Panc1 (cell line): Measurements from ENCODE around the gene CLEC2L. TPM values are rescaled to one million over a fixed set of nuclear protein-coding genes. Genes with fewer than 3 reads are reported as not detected.

ENCODE experiments used
- ATAC-seq: fragments of 200-7000 bp; cut with Tn5 transposase; 2 replicates; pipeline ENCODE4 v1.9.1; 2020; ENCODE audit warnings: mild to moderate bottlenecking, moderate library complexity
- Bru-seq: library from RNA; stranded (reverse); fragments of 400-500 nt; gene quantifications from one replicate; lab custom pipeline; 2021; lab: Mats Ljungman, UMichigan
- BruChase-seq, 2 experiments: library from RNA; stranded (reverse); fragments of 400-500 nt; gene quantifications; one replicate each; lab custom pipeline; 2021; lab: Mats Ljungman, UMichigan
- BruUV-seq: library from RNA; stranded (reverse); fragments of 400-500 nt; replicated peaks from 2 replicates; lab custom pipeline; 2021; lab: Mats Ljungman, UMichigan
- CTCF ChIA-PET: fragments of 300-600 bp; sonication (Branson Sonifier 250); formaldehyde crosslinking; loops from one replicate; lab custom pipeline; 2022; ENCODE audit warnings: antibody characterized with exemption; lab: Charles Lee
- POLR2A ChIA-PET: fragments of 300-600 bp; sonication (Branson Sonifier 250); formaldehyde crosslinking; loops from one replicate; lab custom pipeline; 2022; ENCODE audit warnings: antibody characterized with exemption; lab: Charles Lee
- DNase-seq: peaks from one replicate; pipeline ENCODE4 v3.0.0-alpha.2; 2010; ENCODE audit warnings: low read depth, low spot score
- H3K27ac ChIP-seq: 2 replicates; pipeline ENCODE4 v1.5.1; 2011; ENCODE audit warnings: mild to moderate bottlenecking, low read length, inconsistent platforms
- H3K27me3 ChIP-seq: fragments of 200-500 bp; sonication (Bioruptor generic); 2 replicates; pipeline ENCODE4 v1.6.0; 2014; ENCODE audit warnings: low read length, inconsistent platforms; ENCODE audit not compliant: control insufficient read depth, insufficient read depth
- H3K36me3 ChIP-seq: fragments of 200-500 bp; sonication (Bioruptor generic); 2 replicates; pipeline ENCODE4 v1.5.1; 2014; ENCODE audit warnings: inconsistent platforms, mild to moderate bottlenecking, low read length, moderate library complexity; ENCODE audit not compliant: control insufficient read depth, insufficient read depth
- H3K4me1 ChIP-seq: 2 replicates; pipeline ENCODE4 v1.5.1; 2011; ENCODE audit warnings: inconsistent platforms, mild to moderate bottlenecking, low read length, moderate library complexity; ENCODE audit not compliant: control insufficient read depth, insufficient read depth
- H3K4me3 ChIP-seq, 2 experiments: 2 replicates each; pipeline ENCODE4 v1.5.1; 2011 to 2012; ENCODE audit warnings: low read depth in 2 of 2, low read length in 2 of 2, mild to moderate bottlenecking in 2 of 2, inconsistent platforms in 1 of 2, moderate library complexity in 1 of 2
- H3K9me3 ChIP-seq: fragments of 200-500 bp; sonication (Bioruptor generic); 2 replicates; pipeline ENCODE4 v1.5.1; 2014; ENCODE audit warnings: low read depth, mild to moderate bottlenecking, inconsistent platforms, low read length, moderate library complexity; ENCODE audit not compliant: control insufficient read depth, insufficient read depth
- CTCF ChIP-seq: fragments of 450-650 bp; IDR thresholded peaks from 2 replicates; pipeline ENCODE4 v1.5.1; 2017; ENCODE audit warnings: mild to moderate bottlenecking
- POLR2AphosphoS5 ChIP-seq: IDR thresholded peaks from 2 replicates; pipeline ENCODE4 v1.6.1; 2012; ENCODE audit warnings: mild to moderate bottlenecking, low read depth, low read length, moderate library complexity
- REST ChIP-seq, 2 experiments: IDR thresholded peaks; 2 replicates each; pipeline ENCODE4 v1.6.1; 2011 to 2012; ENCODE audit warnings: low read depth in 2 of 2, control low read depth in 1 of 2, low read length in 1 of 2, mild to moderate bottlenecking in 1 of 2, moderate library complexity in 1 of 2; ENCODE audit not compliant: insufficient read depth in 1 of 2
- SIN3A ChIP-seq: IDR thresholded peaks from 2 replicates; pipeline ENCODE4 v1.6.1; 2012; ENCODE audit warnings: low read depth, mild to moderate bottlenecking, low read length, moderate library complexity, borderline replicate concordance; ENCODE audit not compliant: insufficient read depth
- TCF7L2 ChIP-seq: IDR thresholded peaks from 2 replicates; pipeline ENCODE4 v1.6.1; 2011; ENCODE audit warnings: mild to moderate bottlenecking, low read depth, low read length, inconsistent platforms
- in situ Hi-C: cut with HindIII; loops from 2 replicates; pipeline ENCODE4 v1.10.0; 2016; ENCODE audit warnings: low sequenced_read_pairs, low pct_unique_long_range_greater_than_20kb
- intact Hi-C: fragments of 100-400 bp; cut with micrococcal nuclease; formaldehyde crosslinking; loops from one replicate; pipeline ENCODE4 v1.10.0; 2022; ENCODE audit not compliant: unreplicated experiment
- long read RNA-seq: library from polyadenylated mRNA; unstranded; transcript quantifications from one replicate; pipeline ENCODE4 v2.0.0, GENCODE V29; 2021; ENCODE audit not compliant: unreplicated experiment
- polyA plus RNA-seq: library from polyadenylated mRNA; unstranded; fragments of >200 nt; gene quantifications from one replicate; pipeline ENCODE4 v1.2.1, GENCODE V29; 2012; ENCODE audit warnings: missing spikeins; ENCODE audit not compliant: insufficient read length
- total RNA-seq: library from RNA; stranded (reverse); gene quantifications from one replicate; pipeline ENCODE4 v1.2.1, GENCODE V29; 2021; ENCODE audit not compliant: unreplicated experiment

Gene CLEC2L
- total RNA-seq: not detected
- polyA plus RNA-seq: 0.27 TPM
- percentile 15 among the genes with signal in this experiment for Bru-seq, nascent RNA
- percentile 20 among the genes with signal in this experiment for BruChase-seq, experiment 1, labeled RNA remaining after a 2-hour chase
- BruChase-seq, experiment 2, labeled RNA remaining after a 6-hour chase: percentile 19 among the genes with signal in this experiment
- long read RNA-seq: 0 reads

GRCh38 chr7:139523199-139523941, at the start of gene CLEC2L:
Gene CLEC2L, plus strand, starts transcription at chr7:139523685. Its CDS starts 243 bp downstream, at chr7:139523928.
- TF ChIP-seq SIN3A (no peak), POLR2AphosphoS5 (no peak), TCF7L2 (no peak), CTCF (no peak), REST (IDR thresholded peaks at IDR 0.05; ENCODE audit: insufficient read depth in 1 of 2, low read depth in 2 of 2, low read length in 1 of 2) (no peak)
- H3K9me3 ChIP-seq: no peaks in the 10 kb centered on the region
- ChIA-PET POLR2A (no interaction called here), CTCF (no interaction called here)
- in situ Hi-C loops (no loop called here), intact Hi-C loops (no loop called here)
- H3K4me3 ChIP-seq: peak within 1 kb of the TSS in 1 of 2 experiments; percentile 21; a peak in 2 of 4 replicates
- H3K36me3 ChIP-seq: no peaks in the 10 kb centered on the region
- DNase-seq (no peak), ATAC-seq (peak; percentile 76)
- no peak within 1 kb of the TSS for H3K27ac ChIP-seq
- H3K27me3 ChIP-seq: peaks cover 8% of the 10 kb centered on the region; the same call in 1 of the 2 replicates
- no TSS peak for BruUV-seq
- no peaks in the 10 kb centered on the region for H3K4me1 ChIP-seq

GRCh38 chr7:139476139-139476538, 47.3 kb upstream of the CLEC2L start:
- intact Hi-C loops (no loop called here), in situ Hi-C loops (no loop called here)
- DNase-seq (no peak), ATAC-seq (no peak)
- no peaks in the 10 kb centered on the region for H3K4me1 ChIP-seq
- no peaks in the 10 kb centered on the region for H3K36me3 ChIP-seq
- ChIA-PET POLR2A (interaction anchor here (0.7 kb wide), 1 partner anchor 81 kb away, joined by 6 read pairs; no protein-coding TSS in a partner anchor), CTCF (interaction anchor here (0.7 kb wide), 1 partner anchor 190 kb away, joined by 3 read pairs; no protein-coding TSS in a partner anchor)
- no peak overlapping the region for H3K4me3 ChIP-seq
- no peak overlapping the region for H3K27ac ChIP-seq
- no peaks in the 10 kb centered on the region for H3K9me3 ChIP-seq
- no TSS peak for BruUV-seq
- TF ChIP-seq CTCF (no peak), POLR2AphosphoS5 (no peak)
- no peaks in the 10 kb centered on the region for H3K27me3 ChIP-seq
